ENCODE data around the gene TOB1. TPM values are rescaled to one million over a fixed set of nuclear protein-coding genes. Genes with fewer than 3 reads are reported as not detected.

Gene TOB1
- 70.7 TPM for total RNA-seq
- long read RNA-seq, transcript TOB1-202 (2 exons, 2,229 nt), result major isoform, 25 of 49 reads
- long read RNA-seq, partial matches to known transcripts, result 0 of 49 reads
- long read RNA-seq, other reads (novel, unspliced or antisense), result 23 of 49 reads

DNA sequence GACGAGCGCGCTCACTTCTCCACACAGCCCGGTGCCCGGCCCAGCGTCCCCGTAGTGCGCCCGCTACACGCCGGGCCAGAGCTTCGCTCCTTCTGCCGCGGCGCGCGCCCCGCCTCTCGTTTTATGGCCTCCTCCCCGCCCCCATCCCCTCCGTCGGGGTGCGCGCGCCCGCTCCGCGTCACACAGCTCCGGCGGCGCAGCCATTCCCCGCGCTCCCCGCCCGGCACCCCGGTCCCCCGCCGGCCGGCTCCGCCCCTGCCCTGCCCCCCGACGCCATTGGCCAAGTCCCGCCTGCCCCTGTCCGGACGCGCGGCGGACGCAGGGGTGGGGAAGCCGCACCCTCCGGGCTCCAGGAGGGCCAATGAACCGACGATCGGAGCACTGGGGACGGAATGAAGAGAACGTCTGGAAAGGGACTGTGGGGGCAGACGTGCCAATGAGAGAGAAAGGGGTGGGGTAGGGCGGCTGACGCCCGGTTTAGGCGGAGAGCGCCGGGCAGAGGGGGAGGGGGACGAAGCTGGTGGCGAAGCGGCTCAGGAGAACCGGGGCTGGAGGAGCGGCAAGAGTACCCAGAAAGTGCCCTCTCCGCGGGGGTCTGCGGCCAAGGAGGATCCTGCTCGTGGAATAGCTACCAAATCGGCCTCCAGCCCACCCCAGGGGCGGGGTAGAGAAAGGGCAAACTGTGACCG, at the start of gene TOB1:
TOB1 (minus strand) TSS at position 94 of the 689 bp plus-strand sequence. CDS start 2,337 bp downstream, outside the sequence.
- DNase-seq (ENCODE audit: low spot score), result peak; percentile 99

DNA sequence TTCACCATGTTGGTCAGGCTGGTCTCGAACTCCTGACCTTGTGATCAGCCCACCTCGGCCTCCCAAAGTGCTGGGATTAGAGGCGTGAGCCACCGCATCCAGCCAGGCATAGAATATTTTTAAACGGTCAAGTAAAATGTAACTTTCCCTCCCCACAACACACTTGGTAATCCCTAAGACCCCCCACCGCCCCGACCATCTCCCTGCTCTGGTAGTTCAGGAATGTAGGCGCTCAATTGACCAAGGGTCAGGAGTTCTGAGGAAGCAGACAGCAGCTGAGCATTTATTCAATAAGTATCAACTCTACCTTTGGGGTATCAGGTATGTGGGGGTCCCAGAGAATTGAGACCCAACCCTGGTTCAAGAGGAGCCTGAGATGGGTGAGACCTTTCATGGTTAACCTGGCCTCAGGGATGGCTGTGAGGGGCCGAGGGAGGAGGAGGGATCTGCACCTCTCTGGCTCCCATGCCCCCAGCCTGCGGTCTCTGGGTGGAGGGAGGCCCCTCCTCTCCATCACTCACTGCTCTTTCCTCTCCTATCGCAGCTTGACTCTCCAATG, 48.4 kb upstream of the TOB1 start:
- DNase-seq (ENCODE audit: low spot score), result no peak

- no peak for DNase-seq (ENCODE audit: low spot score)
Measured at GRCh38 chr17:50913120-50913519, 47.0 kb upstream of the TOB1 start.

GRCh38 chr17:50911890-50912289, 45.7 kb upstream of the TOB1 start:
- no peak for DNase-seq (ENCODE audit: low spot score)

DNA sequence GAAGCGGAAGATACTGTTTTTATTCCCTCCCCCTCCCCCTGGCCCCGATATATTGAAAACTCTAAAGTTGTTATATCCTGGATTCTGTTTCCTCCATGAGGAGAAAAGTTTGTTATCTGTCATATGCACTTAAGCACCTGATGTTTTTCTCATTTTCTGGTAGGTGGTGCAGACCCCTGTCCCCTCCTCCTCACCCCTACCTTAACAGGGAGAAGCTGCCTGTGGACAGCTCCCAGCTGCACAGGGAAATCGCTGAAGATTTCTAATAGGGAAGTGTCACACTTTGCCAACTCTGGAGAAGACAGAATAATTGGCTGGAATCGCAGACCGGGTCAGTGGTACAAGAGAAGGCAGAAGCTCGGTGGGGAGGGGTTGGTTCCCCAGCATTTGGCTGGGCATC, 45.3 kb upstream of the TOB1 start:
- no peak for DNase-seq (ENCODE audit: low spot score)

GRCh38 chr17:50909765-50910605, 43.8 kb upstream of the TOB1 start:
- DNase-seq (ENCODE audit: low spot score), result no peak

- no peak for DNase-seq (ENCODE audit: low spot score)
Measured at GRCh38 chr17:50908860-50909764, 43.0 kb upstream of the TOB1 start.

- no peak for DNase-seq (ENCODE audit: low spot score)
Measured at GRCh38 chr17:50908140-50908859, 42.1 kb upstream of the TOB1 start.

GRCh38 chr17:50906443-50906842, 40.3 kb upstream of the TOB1 start:
- DNase-seq (ENCODE audit: low spot score), result no peak

GRCh38 chr17:50905460-50905803, 39.3 kb upstream of the TOB1 start:
- no peak for DNase-seq (ENCODE audit: low spot score)

DNA sequence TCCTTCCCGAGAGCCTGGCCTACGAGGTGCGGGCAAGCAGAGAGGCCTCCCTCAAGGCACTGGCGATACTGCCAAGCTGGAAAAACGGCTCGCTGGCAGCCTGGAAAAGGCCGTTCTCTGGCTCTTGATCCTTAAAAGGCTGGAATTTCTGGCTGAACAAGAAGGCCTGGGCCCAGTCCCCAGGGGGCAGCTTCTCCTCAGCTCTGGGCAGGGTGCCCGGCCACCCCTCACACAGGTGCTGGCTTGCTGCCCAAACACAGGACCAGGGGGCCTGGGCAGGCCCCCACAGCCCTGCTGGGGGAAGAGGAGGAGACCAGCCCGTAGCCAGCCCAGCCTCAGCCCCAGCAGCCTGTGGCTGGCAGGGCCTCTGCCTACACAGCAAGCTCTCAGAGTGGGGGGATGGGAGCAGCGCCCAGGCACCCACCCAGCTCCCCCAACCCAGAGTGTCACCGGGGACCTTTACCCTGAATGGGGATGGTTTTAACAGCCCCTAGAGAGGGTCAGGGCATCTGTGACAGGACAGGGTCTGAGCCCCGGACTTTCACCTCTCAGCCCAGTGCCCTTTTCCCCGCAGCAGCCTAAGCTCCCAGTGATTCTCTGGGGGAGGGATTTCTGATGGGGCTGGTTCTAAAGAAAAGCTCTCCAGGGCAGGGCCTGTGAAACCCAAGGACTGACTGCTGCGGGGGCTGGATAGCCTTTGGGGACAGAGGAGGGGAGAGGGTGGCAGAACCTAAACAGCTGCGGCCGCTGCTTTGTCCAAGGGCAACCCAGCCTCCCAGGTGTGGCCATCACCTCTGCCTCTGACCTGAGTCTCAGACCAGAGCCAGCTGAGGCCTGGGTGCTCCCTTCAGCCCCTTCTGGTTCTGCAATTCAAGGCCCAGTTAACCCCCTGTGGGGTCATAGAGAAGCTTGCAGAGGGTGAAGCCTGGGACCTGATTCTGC, 38.6 kb upstream of the TOB1 start:
- DNase-seq (ENCODE audit: low spot score), result no peak

DNA sequence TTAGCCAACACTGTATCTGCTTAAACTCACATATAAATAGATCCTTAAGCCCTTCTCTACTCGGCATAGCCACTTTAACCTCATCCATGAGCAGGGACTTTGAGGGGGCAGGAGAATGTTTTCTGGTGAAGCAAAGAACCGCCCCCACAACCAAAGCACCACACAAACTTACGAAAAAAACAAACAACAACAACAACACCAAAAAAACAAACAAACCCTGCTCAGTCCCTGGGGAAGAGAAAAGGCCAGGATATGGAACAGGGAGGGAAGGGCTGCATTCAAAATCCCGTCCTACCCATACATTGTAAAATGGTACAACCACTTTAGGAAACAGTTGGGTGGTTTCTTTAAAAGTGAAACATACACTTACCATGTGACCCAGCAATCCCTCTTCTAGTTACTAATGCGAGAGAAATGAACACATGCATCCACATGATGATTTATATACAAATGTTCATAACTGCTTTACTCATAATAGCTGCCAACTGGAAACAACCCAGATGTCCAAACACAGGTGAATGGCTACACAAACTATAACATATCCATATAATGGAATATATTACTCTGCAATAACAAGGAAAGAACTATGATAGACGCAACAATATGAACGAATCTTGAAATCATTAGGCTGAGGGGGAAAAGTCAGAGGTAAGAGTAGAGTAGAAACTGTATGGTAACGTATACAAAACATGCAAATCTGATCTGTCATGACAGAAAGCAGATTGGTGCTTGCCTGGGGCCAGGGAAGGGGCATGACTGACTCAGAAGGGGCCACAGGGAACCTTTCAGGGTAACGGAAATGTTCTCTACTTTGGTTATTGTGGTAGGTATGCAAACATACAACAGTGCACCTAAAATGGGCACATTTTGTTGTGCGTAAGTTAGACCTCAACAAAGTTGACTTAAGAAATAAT, 37.7 kb upstream of the TOB1 start:
- no peak for DNase-seq (ENCODE audit: low spot score)

GRCh38 chr17:50902372-50903353, 36.5 kb upstream of the TOB1 start:
- DNase-seq (ENCODE audit: low spot score), result no peak

DNA sequence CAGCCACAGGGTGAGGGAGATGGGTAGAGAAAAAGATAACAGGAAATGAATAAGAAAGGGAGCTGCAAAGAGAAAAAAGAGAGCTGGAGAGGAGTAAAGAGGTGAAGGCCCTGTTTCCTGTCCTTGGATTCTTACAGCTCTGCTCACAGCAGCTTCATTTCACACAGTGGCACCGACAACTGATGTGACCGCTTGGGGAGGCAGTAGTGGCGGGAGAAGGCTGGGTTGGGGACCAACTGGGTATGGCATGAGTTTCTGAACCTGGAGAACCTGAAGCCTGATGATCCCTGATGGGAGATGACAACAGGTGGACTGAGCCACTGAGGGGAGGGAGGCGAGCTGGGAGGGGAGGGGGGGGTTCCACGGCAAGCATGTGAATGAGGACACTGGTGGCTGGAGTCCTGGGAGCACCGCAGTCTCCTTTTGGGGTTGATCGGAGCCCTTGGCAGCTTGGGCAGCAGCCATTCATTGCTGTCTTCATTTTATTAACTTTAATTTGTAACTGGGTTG, 34.3 kb upstream of the TOB1 start:
- DNase-seq (ENCODE audit: low spot score), result no peak

DNA sequence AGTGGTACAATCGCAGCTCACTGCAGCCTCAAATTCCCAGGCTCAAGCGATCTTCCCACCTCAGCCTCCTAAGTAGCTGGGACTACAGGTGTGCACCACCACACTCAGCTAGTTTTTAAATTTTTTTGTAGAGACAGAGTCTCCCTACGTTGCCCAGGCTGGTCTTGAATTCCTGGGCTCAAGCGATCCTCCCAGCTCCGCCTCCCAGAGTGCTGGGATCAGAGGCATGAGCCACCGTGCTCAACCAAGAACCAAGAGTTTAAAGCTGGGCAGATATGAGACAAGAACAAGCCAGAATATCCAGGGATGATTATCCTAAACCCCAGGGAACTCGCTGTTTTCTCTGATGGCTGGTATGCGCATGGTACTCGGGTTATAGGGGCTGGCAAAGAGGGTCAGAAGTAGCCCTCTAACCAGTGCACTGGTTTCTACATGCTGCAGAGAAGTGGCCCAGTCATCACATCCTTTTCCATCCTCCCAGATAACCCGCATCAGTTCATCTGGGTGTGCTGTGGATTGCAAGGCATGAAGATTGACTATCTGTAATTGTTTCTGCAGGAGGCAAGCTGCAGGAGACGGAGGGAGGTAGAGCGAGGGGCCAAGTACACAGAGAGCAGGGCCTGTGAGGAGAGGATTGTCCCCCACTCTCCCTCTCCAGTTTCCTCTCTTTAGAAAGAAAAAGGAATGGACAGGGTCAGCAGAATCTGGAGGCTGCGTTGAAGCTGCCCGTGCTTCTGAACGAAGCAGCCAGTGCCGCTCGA, 33.6 kb upstream of the TOB1 start:
- no peak for DNase-seq (ENCODE audit: low spot score)

DNA sequence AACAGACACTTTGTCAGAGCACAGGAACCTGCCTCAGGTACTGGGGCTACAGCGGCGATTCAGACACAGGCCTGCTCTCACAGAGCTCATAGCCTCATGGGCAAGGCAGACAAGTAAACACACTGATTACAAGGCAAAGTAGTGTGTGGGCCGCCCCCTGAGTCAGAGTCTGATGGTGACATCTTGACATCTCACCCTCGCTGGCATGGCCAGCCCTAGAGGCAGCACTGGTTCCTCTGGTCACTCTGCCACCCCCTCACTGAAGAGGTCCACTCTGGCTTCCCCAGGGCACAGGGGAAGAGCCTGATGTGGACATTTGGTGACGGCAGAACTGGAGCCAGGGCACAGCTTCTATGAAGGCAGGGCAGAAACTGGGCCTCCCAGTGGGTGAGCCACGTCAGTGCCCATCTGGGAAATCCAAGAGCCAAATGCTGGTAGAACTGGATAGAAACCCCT, 32.9 kb upstream of the TOB1 start:
- DNase-seq (ENCODE audit: low spot score), result no peak
